Ammon's horn (tissue), 1 donor: ENCODE results near the gene FRMD4A.
"Not testable (repeated sequence)": the region's sequence is repeated elsewhere in the genome, so short reads cannot be mapped to it uniquely, and the experiment has no call there.

Experiments
- DNase-seq: peaks from one replicate; pipeline ENCODE4 v3.0.0-alpha.2; 2016; ENCODE audit warnings: low spot score

Gene FRMD4A

GRCh38 chr10:14240253-14241189, 90.2 kb downstream of the FRMD4A start:
- peak; percentile 59 for DNase-seq

GRCh38 chr10:14238659-14239058, 92.1 kb downstream of the FRMD4A start:
- DNase-seq = not testable (repeated sequence)

GRCh38 chr10:14236341-14236740, 94.4 kb downstream of the FRMD4A start:
- no peak for DNase-seq

- no peak for DNase-seq
Measured at GRCh38 chr10:14235566-14236195, 95.0 kb downstream of the FRMD4A start.

GRCh38 chr10:14233566-14233965, 97.2 kb downstream of the FRMD4A start:
- DNase-seq = peak; percentile 29

GRCh38 chr10:14228798-14229197, 101.9 kb downstream of the FRMD4A start:
- DNase-seq = not testable (repeated sequence)

GRCh38 chr10:14225379-14225778, 105.3 kb downstream of the FRMD4A start:
- peak; percentile 32 for DNase-seq

GRCh38 chr10:14220026-14220425, 110.7 kb downstream of the FRMD4A start:
- no peak for DNase-seq

- DNase-seq = no peak
Measured at GRCh38 chr10:14219411-14219810, 111.3 kb downstream of the FRMD4A start.

GRCh38 chr10:14215641-14216040, 115.1 kb downstream of the FRMD4A start:
- no peak for DNase-seq

- DNase-seq = not testable (repeated sequence)
Measured at GRCh38 chr10:14213703-14214102, 117.0 kb downstream of the FRMD4A start.

- DNase-seq = no peak
Measured at GRCh38 chr10:14211610-14212009, 119.1 kb downstream of the FRMD4A start.

GRCh38 chr10:14208231-14208630, 122.5 kb downstream of the FRMD4A start:
- no peak for DNase-seq

- DNase-seq = no peak
Measured at GRCh38 chr10:14205233-14205632, 125.5 kb downstream of the FRMD4A start.

GRCh38 chr10:14200698-14201544, 129.8 kb downstream of the FRMD4A start:
- DNase-seq = no peak

- DNase-seq = not testable (repeated sequence)
Measured at GRCh38 chr10:14199098-14199497, 131.6 kb downstream of the FRMD4A start.

GRCh38 chr10:14198078-14198477, 132.6 kb downstream of the FRMD4A start:
- DNase-seq = no peak

- DNase-seq = no peak
Measured at GRCh38 chr10:14196113-14196512, 134.6 kb downstream of the FRMD4A start.

GRCh38 chr10:14195433-14195832, 135.3 kb downstream of the FRMD4A start:
- DNase-seq = no peak

- no peak for DNase-seq
Measured at GRCh38 chr10:14192746-14193145, 138.0 kb downstream of the FRMD4A start.

GRCh38 chr10:14191871-14192270, 138.9 kb downstream of the FRMD4A start:
- DNase-seq = no peak

- no peak for DNase-seq
Measured at GRCh38 chr10:14191407-14191806, 139.3 kb downstream of the FRMD4A start.
